ENCODE measurements around the gene IKZF1. TPM values are rescaled to one million over a fixed set of nuclear protein-coding genes. Genes with fewer than 3 reads are reported as not detected.
A peak's percentile ranks its signal among the peaks of the same experiment; 100 is the strongest.

Gene IKZF1
- total and polyA plus RNA-seq, 2 donors: 99.0 to 124 TPM

DNA sequence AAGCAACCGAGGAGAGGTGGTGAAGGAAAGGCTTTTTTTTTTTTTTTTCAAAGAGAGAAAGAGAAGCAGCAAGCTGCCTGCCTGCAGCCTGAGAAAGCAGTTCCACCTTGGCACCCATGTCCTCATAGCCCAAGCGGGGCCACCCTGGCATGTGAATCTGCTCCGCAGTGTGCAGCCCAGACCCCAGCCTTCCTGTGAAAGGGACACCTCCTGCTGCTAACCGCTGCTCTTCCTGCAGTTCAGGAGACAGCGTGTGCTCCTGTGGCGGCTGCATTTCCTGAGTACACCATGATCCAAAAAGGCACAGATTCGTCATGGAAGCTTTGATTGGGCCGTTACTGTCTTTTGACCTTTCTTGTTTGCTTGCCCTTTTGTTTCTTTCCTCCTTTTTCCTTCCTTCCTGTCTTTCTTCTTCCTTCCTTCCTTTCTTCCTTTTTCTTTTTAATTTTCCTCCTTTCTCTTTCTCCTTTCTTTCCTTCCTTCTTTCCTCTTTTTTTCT lies 38.1 kb downstream of the IKZF1 start:
- H3K4me1 ChIP-seq (ENCODE audit: control insufficient read depth in 2 of 2, insufficient read depth in 2 of 2, low read length in 2 of 2): peaks cover 58 to 81% of the 10 kb centered on the region in 2 donors
- peak in 1 of 9 donors; percentile 75 for DNase-seq (ENCODE audit: low read depth in 6 of 9, low spot score in 9 of 9)
- H3K9me3 ChIP-seq (ENCODE audit: control insufficient read depth in 2 of 2, insufficient read depth in 1 of 2, low read length in 1 of 2): no peaks in the 10 kb centered on the region
- H3K36me3 ChIP-seq (ENCODE audit: control insufficient read depth in 2 of 2, insufficient read depth in 2 of 2, low read length in 1 of 2): peaks cover 25 to 72% of the 10 kb centered on the region in 2 donors
- H3K27ac ChIP-seq (ENCODE audit: low read depth in 1 of 2, low read length in 1 of 2): peak overlapping the region; percentile 59 to 67
- WGBS: 1% methylated on average over 8 of the region's 8 CpGs
- H3K4me3 ChIP-seq (ENCODE audit: low read length in 2 of 2): no peak overlapping the region
- no peaks in the 10 kb centered on the region for H3K27me3 ChIP-seq (ENCODE audit: control insufficient read depth in 2 of 2, insufficient read depth in 1 of 2, low read length in 1 of 2)

- H3K9me3 ChIP-seq (ENCODE audit: control insufficient read depth in 2 of 2, insufficient read depth in 1 of 2, low read length in 1 of 2): no peaks in the 10 kb centered on the region
- H3K27me3 ChIP-seq (ENCODE audit: control insufficient read depth in 2 of 2, insufficient read depth in 1 of 2, low read length in 1 of 2): no peaks in the 10 kb centered on the region
- peaks cover 52 to 80% of the 10 kb centered on the region in 2 donors for H3K4me1 ChIP-seq (ENCODE audit: control insufficient read depth in 2 of 2, insufficient read depth in 2 of 2, low read length in 2 of 2)
- peaks cover 42 to 86% of the 10 kb centered on the region in 2 donors for H3K36me3 ChIP-seq (ENCODE audit: control insufficient read depth in 2 of 2, insufficient read depth in 2 of 2, low read length in 1 of 2)
- no peak overlapping the region for H3K4me3 ChIP-seq (ENCODE audit: low read length in 2 of 2)
- 80% methylated on average over 8 of the region's 8 CpGs for WGBS
- peak overlapping the region; percentile 28 to 84 for H3K27ac ChIP-seq (ENCODE audit: low read depth in 1 of 2, low read length in 1 of 2)
- no peak for DNase-seq (ENCODE audit: low read depth in 6 of 9, low spot score in 9 of 9)
These were observed 42.3 kb downstream of the IKZF1 start for GRCh38 chr7:50346545-50347497.

DNA sequence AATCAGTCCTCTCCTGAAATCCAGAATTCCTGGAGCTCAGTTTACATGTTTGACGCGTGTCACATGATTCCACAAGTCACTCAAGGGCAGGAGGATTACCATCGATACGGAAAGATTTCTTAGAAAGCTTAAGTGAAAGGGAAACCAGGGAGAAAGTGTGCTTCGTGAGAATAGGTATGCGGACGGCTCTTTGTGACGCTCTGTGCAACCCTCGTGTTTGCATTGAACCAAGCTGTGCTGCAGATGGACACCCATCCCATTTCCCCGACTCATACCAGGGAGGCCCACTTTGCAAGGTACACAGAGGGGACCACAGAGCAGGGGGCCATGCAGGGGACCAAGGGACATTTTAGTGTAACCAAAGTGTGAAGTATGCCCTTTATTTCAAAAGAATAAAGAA lies 43.2 kb downstream of the IKZF1 start:
- Histone ChIP-seq H3K36me3 (ENCODE audit: control insufficient read depth in 2 of 2, insufficient read depth in 2 of 2, low read length in 1 of 2) (peaks cover 42 to 88% of the 10 kb centered on the region in 2 donors), H3K9me3 (ENCODE audit: control insufficient read depth in 2 of 2, insufficient read depth in 1 of 2, low read length in 1 of 2) (no peaks in the 10 kb centered on the region), H3K4me3 (ENCODE audit: low read length in 2 of 2) (no peak overlapping the region), H3K27ac (ENCODE audit: low read depth in 1 of 2, low read length in 1 of 2) (peak overlapping the region; percentile 22 to 56), H3K27me3 (ENCODE audit: control insufficient read depth in 2 of 2, insufficient read depth in 1 of 2, low read length in 1 of 2) (no peaks in the 10 kb centered on the region), H3K4me1 (ENCODE audit: control insufficient read depth in 2 of 2, insufficient read depth in 2 of 2, low read length in 2 of 2) (peaks cover 58 to 77% of the 10 kb centered on the region in 2 donors)
- DNase-seq (ENCODE audit: low read depth in 6 of 9, low spot score in 9 of 9): no peak
- 90% methylated on average over 10 of the region's 10 CpGs for WGBS

DNA sequence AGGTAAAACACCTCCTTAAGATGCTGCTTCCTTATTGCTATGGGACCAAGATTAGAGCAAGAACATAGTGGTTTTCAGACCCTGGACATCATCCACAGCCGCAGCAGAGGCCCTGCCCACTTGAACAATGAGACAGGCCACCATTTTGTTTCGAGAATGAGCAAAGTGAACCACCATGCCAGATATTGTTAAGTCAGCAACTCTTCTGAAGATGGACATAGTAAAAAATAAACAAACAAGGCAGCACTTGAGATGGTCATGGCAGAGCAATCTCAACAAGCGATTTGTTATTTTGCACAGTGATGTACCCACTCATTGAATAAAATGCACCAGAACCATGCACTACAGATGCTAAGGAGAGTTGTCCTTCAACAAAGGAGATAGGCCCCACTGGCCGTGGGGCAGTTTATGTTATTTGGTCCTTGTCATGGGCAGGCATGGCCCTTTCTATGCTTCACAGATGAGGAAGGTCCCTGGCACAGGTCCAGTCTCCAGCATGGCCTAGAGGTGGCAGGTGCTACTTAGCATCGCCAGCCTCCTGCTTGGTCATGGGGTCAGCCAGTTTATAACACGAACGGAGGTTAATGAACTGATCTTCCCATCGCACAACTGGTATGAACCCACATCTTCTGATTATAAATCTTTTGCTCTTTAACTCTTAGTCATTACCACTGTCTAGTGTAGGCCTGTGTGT lies 44.1 kb downstream of the IKZF1 start:
- 95% methylated on average over 8 of the region's 8 CpGs for WGBS

GRCh38 chr7:50349399-50349798 lies 44.9 kb downstream of the IKZF1 start:
- no peaks in the 10 kb centered on the region for H3K9me3 ChIP-seq (ENCODE audit: control insufficient read depth in 2 of 2, insufficient read depth in 1 of 2, low read length in 1 of 2)
- peaks cover 61 to 81% of the 10 kb centered on the region in 2 donors for H3K4me1 ChIP-seq (ENCODE audit: control insufficient read depth in 2 of 2, insufficient read depth in 2 of 2, low read length in 2 of 2)
- no peak for DNase-seq (ENCODE audit: low read depth in 6 of 9, low spot score in 9 of 9)
- no peak overlapping the region for H3K4me3 ChIP-seq (ENCODE audit: low read length in 2 of 2)
- H3K36me3 ChIP-seq (ENCODE audit: control insufficient read depth in 2 of 2, insufficient read depth in 2 of 2, low read length in 1 of 2): peaks cover 54 to 91% of the 10 kb centered on the region in 2 donors
- H3K27me3 ChIP-seq (ENCODE audit: control insufficient read depth in 2 of 2, insufficient read depth in 1 of 2, low read length in 1 of 2): no peaks in the 10 kb centered on the region
- WGBS: 98% methylated on average over 6 of the region's 6 CpGs
- peak overlapping the region; percentile 80 to 83 for H3K27ac ChIP-seq (ENCODE audit: low read depth in 1 of 2, low read length in 1 of 2)

More for the DNA sequence above, 44.1 kb downstream of the IKZF1 start:
- H3K36me3 ChIP-seq (ENCODE audit: control insufficient read depth in 2 of 2, insufficient read depth in 2 of 2, low read length in 1 of 2): peaks cover 46 to 91% of the 10 kb centered on the region in 2 donors
- peaks cover 61 to 79% of the 10 kb centered on the region in 2 donors for H3K4me1 ChIP-seq (ENCODE audit: control insufficient read depth in 2 of 2, insufficient read depth in 2 of 2, low read length in 2 of 2)
- DNase-seq (ENCODE audit: low read depth in 6 of 9, low spot score in 9 of 9): no peak
- H3K27ac ChIP-seq (ENCODE audit: low read depth in 1 of 2, low read length in 1 of 2): peak overlapping the region; percentile 67 to 80
- no peaks in the 10 kb centered on the region for H3K9me3 ChIP-seq (ENCODE audit: control insufficient read depth in 2 of 2, insufficient read depth in 1 of 2, low read length in 1 of 2)
- no peaks in the 10 kb centered on the region for H3K27me3 ChIP-seq (ENCODE audit: control insufficient read depth in 2 of 2, insufficient read depth in 1 of 2, low read length in 1 of 2)
- no peak overlapping the region for H3K4me3 ChIP-seq (ENCODE audit: low read length in 2 of 2)

GRCh38 chr7:50349963-50350944 lies 45.7 kb downstream of the IKZF1 start:
- Histone ChIP-seq H3K27me3 (ENCODE audit: control insufficient read depth in 2 of 2, insufficient read depth in 1 of 2, low read length in 1 of 2) (no peaks in the 10 kb centered on the region), H3K9me3 (ENCODE audit: control insufficient read depth in 2 of 2, insufficient read depth in 1 of 2, low read length in 1 of 2) (no peaks in the 10 kb centered on the region)
- DNase-seq (ENCODE audit: low read depth in 6 of 9, low spot score in 9 of 9): peak in 1 of 9 donors; percentile 65

DNA sequence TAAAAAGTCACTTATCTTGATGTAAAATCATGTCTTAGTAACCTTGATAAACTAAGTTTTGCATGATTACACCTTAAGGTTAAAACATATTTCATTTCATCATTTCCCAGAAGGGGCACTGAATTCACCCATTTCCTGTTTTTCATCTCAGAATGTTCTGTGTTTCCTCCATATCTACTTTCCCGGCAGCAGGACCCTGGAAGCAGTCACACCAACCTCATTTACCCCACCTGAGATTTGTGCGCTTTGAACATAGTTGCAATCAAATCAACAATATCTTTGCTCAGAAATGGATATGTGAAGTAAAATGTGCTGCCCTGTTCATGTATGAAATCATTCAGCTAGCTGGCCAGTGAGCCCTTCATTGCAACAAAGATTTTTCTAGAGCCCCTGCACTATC lies 46.8 kb downstream of the IKZF1 start:
- Histone ChIP-seq H3K27me3 (ENCODE audit: control insufficient read depth in 2 of 2, insufficient read depth in 1 of 2, low read length in 1 of 2) (no peaks in the 10 kb centered on the region), H3K4me1 (ENCODE audit: control insufficient read depth in 2 of 2, insufficient read depth in 2 of 2, low read length in 2 of 2) (peaks cover 55 to 86% of the 10 kb centered on the region in 2 donors), H3K4me3 (ENCODE audit: low read length in 2 of 2) (no peak overlapping the region), H3K27ac (ENCODE audit: low read depth in 1 of 2, low read length in 1 of 2) (peak overlapping the region; percentile 80 to 86), H3K36me3 (ENCODE audit: control insufficient read depth in 2 of 2, insufficient read depth in 2 of 2, low read length in 1 of 2) (peaks cover 59 to 91% of the 10 kb centered on the region in 2 donors), H3K9me3 (ENCODE audit: control insufficient read depth in 2 of 2, insufficient read depth in 1 of 2, low read length in 1 of 2) (no peaks in the 10 kb centered on the region)
- WGBS: 42% methylated on average over 2 of the region's 2 CpGs
- DNase-seq (ENCODE audit: low read depth in 6 of 9, low spot score in 9 of 9): no peak

More at GRCh38 chr7:50349963-50350944, 45.7 kb downstream of the IKZF1 start:
- WGBS: 77% methylated on average over 18 of the region's 18 CpGs
- no peak overlapping the region for H3K4me3 ChIP-seq (ENCODE audit: low read length in 2 of 2)
- H3K4me1 ChIP-seq (ENCODE audit: control insufficient read depth in 2 of 2, insufficient read depth in 2 of 2, low read length in 2 of 2): peaks cover 61 to 86% of the 10 kb centered on the region in 2 donors
- peak overlapping the region; percentile 80 to 89 for H3K27ac ChIP-seq (ENCODE audit: low read depth in 1 of 2, low read length in 1 of 2)
- peaks cover 61 to 91% of the 10 kb centered on the region in 2 donors for H3K36me3 ChIP-seq (ENCODE audit: control insufficient read depth in 2 of 2, insufficient read depth in 2 of 2, low read length in 1 of 2)

- H3K27ac ChIP-seq (ENCODE audit: low read depth in 1 of 2, low read length in 1 of 2): peak overlapping the region; percentile 51 to 86
These were observed 47.8 kb downstream of the IKZF1 start for GRCh38 chr7:50352282-50352681.

More at GRCh38 chr7:50352282-50352681, 47.8 kb downstream of the IKZF1 start:
- Histone ChIP-seq H3K27me3 (ENCODE audit: control insufficient read depth in 2 of 2, insufficient read depth in 1 of 2, low read length in 1 of 2) (no peaks in the 10 kb centered on the region), H3K36me3 (ENCODE audit: control insufficient read depth in 2 of 2, insufficient read depth in 2 of 2, low read length in 1 of 2) (peaks cover 59 to 91% of the 10 kb centered on the region in 2 donors), H3K4me3 (ENCODE audit: low read length in 2 of 2) (no peak overlapping the region), H3K9me3 (ENCODE audit: control insufficient read depth in 2 of 2, insufficient read depth in 1 of 2, low read length in 1 of 2) (no peaks in the 10 kb centered on the region), H3K4me1 (ENCODE audit: control insufficient read depth in 2 of 2, insufficient read depth in 2 of 2, low read length in 2 of 2) (peaks cover 57 to 87% of the 10 kb centered on the region in 2 donors)
- DNase-seq (ENCODE audit: low read depth in 6 of 9, low spot score in 9 of 9): no peak
- WGBS: 81% methylated on average over 3 of the region's 3 CpGs

Measured in thymus (tissue), 11 donors.